Testis (tissue), 2 donors: ENCODE data around the gene HECA.
"Not testable (repeated sequence)": the region's sequence is repeated elsewhere in the genome, so short reads cannot be mapped to it uniquely, and the experiment has no call there.

Experiments used
- CTCF ChIP-seq, 3 experiments: fragments of 450-650 bp in 2 of 3; fragments of 200-600 bp in 1 of 3; sonication (generic) in 1 of 3; IDR thresholded peaks; one replicate each; pipeline ENCODE4 v1.5.1; 2016 to 2019; ENCODE audit warnings: antibody characterized with exemption in 3 of 3, mild to moderate bottlenecking in 2 of 3, moderate library complexity in 1 of 3
- POLR2A ChIP-seq: fragments of 450-650 bp; IDR thresholded peaks from one replicate; pipeline ENCODE4 v1.6.1; 2017; ENCODE audit warnings: antibody characterized with exemption, mild to moderate bottlenecking, moderate library complexity

GRCh38 chr6:139122823-139123222 lies 12.1 kb upstream of the HECA start:
- not testable (repeated sequence) for TF ChIP-seq CTCF (IDR thresholded peaks at IDR 0.05); POLR2A
